NCI-H1694 (cell line): ENCODE results near the gene ZNF480.
"Not testable (repeated sequence)": the region's sequence is repeated elsewhere in the genome, so short reads cannot be mapped to it uniquely, and the experiment has no call there.

Experiments
- DNase-seq: peaks from one replicate; lab custom pipeline; 2025; lab: John Stamatoyannopoulos, UW

ZNF480 gene

GRCh38 chr19:52339022-52339421 is 42.1 kb downstream of the ZNF480 start:
- DNase-seq, result not testable (repeated sequence)

GRCh38 chr19:52343548-52343947 is 46.6 kb downstream of the ZNF480 start:
- no peak for DNase-seq

GRCh38 chr19:52345162-52345561 is 48.2 kb downstream of the ZNF480 start:
- DNase-seq, result no peak

GRCh38 chr19:52351512-52351911 is 54.5 kb downstream of the ZNF480 start:
- no peak for DNase-seq

GRCh38 chr19:52366414-52366824 is 69.5 kb downstream of the ZNF480 start:
- DNase-seq, result no peak

GRCh38 chr19:52369559-52370340 is 72.8 kb downstream of the ZNF480 start, which contains the start of gene ZNF880:
Gene ZNF880, plus strand, starts transcription at chr19:52369923. Its CDS starts 43 bp downstream, at chr19:52369966.
- no peak for DNase-seq

GRCh38 chr19:52370341-52370710 is 73.4 kb downstream of the ZNF480 start:
- DNase-seq, result no peak
